Breast epithelium (tissue), 4 donors: ENCODE results near the gene THSD7B. TPM values are rescaled to one million over a fixed set of nuclear protein-coding genes. Genes with fewer than 3 reads are reported as not detected.

Experiments used
- DNase-seq, 2 donors: peaks; one replicate each; pipeline ENCODE4 v3.0.0-alpha.2; 2019; ENCODE audit warnings: low spot score in 2 of 2
- H3K27ac ChIP-seq, 2 donors: fragments of 200-600 bp; sonication (generic) in 1 of 2; one replicate each; pipeline ENCODE4 v1.5.1; 2016 to 2019; ENCODE audit warnings: mild to moderate bottlenecking in 1 of 2
- H3K27me3 ChIP-seq, 2 donors: fragments of 200-600 bp; sonication (generic) in 1 of 2; one replicate each; pipeline versions ENCODE4 v1.5.1 to v1.6.0; 2017 to 2019; ENCODE audit warnings: control low read depth in 1 of 2, mild to moderate bottlenecking in 1 of 2
- H3K36me3 ChIP-seq: fragments of 200-600 bp; one replicate; pipeline ENCODE4 v1.5.1; 2019
- H3K4me1 ChIP-seq, 2 donors: fragments of 200-600 bp; sonication (generic); one replicate each; pipeline ENCODE4 v1.5.1; 2016 to 2019; ENCODE audit warnings: control low read depth in 1 of 2
- H3K4me3 ChIP-seq, 3 donors: fragments of 200-600 bp; sonication (generic); 1 replicate in 2 of 3; 2 replicates in 1 of 3; pipeline ENCODE4 v1.5.1; 2016 to 2019; ENCODE audit warnings: mild to moderate bottlenecking in 3 of 3, moderate library complexity in 2 of 3
- H3K9me3 ChIP-seq, 2 donors: fragments of 200-600 bp; sonication (generic) in 1 of 2; one replicate each; pipeline ENCODE4 v1.5.1; 2016 to 2019; ENCODE audit warnings: control low read depth in 1 of 2
- POLR2A ChIP-seq: fragments of 450-650 bp; IDR thresholded peaks from one replicate; pipeline ENCODE4 v1.6.1; 2016; ENCODE audit warnings: antibody characterized with exemption, mild to moderate bottlenecking, moderate library complexity
- POLR2AphosphoS5 ChIP-seq, 3 donors: sonication (generic); formaldehyde crosslinking; IDR thresholded peaks; one replicate each; pipeline ENCODE4 v1.6.1; 2017; ENCODE audit warnings: antibody characterized with exemption in 3 of 3
- intact Hi-C: fragments of 100-400 bp; cut with DNase I; formaldehyde crosslinking; loops from one replicate; pipeline ENCODE4 v1.15.1; 2023; ENCODE audit warnings: low total_unique reads
- total RNA-seq, 3 donors: library from RNA; depleted of rRNA; stranded (reverse); fragments of >200 nt; gene quantifications; one replicate each; pipeline ENCODE4 v1.1.0, GENCODE V29; 2016
- TF ChIP-seq, protein P1 (sequence below), 3 donors: fragments of 450-650 bp; IDR thresholded peaks; one replicate each; pipeline ENCODE4 v1.5.1; 2016 to 2017; ENCODE audit warnings: antibody characterized with exemption in 3 of 3, mild to moderate bottlenecking in 3 of 3, moderate library complexity in 3 of 3

Gene THSD7B
- total RNA-seq, 3 donors from 2014 or later: 0.73 to 3.3 (median 2.1) TPM

DNA sequence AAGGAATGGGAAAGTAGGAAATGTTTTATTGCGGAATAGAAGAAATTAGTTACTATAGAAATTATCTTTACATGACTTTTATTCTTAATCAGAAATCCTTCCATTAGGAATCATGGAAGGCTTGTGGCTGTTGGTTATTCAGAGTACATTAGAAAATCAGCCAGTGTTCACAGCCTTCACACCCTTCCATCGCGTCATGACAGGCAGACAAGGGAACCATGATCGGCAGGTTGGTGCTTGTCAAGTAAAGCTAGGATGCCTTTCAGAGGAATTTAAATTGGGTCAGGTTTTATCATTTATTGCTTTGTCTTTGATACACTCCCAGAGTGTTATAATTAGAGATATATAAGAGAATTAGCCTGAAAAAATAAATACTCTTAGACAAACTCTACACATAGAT, 400.6 kb downstream of the THSD7B start:
- H3K9me3 ChIP-seq: no peaks in the 10 kb centered on the region
- DNase-seq: no peak
- intact Hi-C loops: no loop called here
- no peaks in the 10 kb centered on the region for H3K27me3 ChIP-seq
- TF ChIP-seq POLR2AphosphoS5 (IDR thresholded peaks at IDR 0.05): no peak
- no peak for TF ChIP-seq POLR2A
- TF ChIP-seq, protein P1, sequence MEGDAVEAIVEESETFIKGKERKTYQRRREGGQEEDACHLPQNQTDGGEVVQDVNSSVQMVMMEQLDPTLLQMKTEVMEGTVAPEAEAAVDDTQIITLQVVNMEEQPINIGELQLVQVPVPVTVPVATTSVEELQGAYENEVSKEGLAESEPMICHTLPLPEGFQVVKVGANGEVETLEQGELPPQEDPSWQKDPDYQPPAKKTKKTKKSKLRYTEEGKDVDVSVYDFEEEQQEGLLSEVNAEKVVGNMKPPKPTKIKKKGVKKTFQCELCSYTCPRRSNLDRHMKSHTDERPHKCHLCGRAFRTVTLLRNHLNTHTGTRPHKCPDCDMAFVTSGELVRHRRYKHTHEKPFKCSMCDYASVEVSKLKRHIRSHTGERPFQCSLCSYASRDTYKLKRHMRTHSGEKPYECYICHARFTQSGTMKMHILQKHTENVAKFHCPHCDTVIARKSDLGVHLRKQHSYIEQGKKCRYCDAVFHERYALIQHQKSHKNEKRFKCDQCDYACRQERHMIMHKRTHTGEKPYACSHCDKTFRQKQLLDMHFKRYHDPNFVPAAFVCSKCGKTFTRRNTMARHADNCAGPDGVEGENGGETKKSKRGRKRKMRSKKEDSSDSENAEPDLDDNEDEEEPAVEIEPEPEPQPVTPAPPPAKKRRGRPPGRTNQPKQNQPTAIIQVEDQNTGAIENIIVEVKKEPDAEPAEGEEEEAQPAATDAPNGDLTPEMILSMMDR (IDR thresholded peaks at IDR 0.05): no peak
- H3K36me3 ChIP-seq: no peaks in the 10 kb centered on the region
- H3K4me3 ChIP-seq: no peak overlapping the region
- H3K27ac ChIP-seq: no peak overlapping the region
- H3K4me1 ChIP-seq: no peaks in the 10 kb centered on the region

DNA sequence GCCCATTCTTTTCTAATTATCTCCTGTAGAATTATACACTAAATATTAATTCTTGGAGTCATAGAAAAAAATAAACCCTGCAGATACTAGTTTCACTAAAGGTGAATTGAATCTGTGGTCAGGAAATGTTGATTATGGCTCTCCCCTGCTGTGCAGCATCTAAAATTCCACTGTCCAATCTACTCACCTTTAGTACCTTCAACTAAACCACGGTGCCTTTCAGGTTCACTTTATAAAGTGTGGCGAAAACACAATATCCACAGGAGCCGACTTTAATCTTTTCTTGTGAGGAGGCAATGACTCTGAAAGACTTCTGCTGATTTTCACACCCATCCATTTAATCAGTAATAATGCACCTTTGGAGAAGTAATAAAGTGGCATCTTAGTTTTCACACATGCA, 402.3 kb downstream of the THSD7B start:
- Histone ChIP-seq H3K4me1 (no peaks in the 10 kb centered on the region), H3K4me3 (no peak overlapping the region), H3K36me3 (no peaks in the 10 kb centered on the region), H3K9me3 (no peaks in the 10 kb centered on the region), H3K27ac (no peak overlapping the region), H3K27me3 (no peaks in the 10 kb centered on the region)
- intact Hi-C loops: no loop called here
- no peak for DNase-seq
- TF ChIP-seq, protein P1 (IDR thresholded peaks at IDR 0.05): no peak
- no peak for TF ChIP-seq POLR2AphosphoS5 (IDR thresholded peaks at IDR 0.05)
- TF ChIP-seq POLR2A: no peak

DNA sequence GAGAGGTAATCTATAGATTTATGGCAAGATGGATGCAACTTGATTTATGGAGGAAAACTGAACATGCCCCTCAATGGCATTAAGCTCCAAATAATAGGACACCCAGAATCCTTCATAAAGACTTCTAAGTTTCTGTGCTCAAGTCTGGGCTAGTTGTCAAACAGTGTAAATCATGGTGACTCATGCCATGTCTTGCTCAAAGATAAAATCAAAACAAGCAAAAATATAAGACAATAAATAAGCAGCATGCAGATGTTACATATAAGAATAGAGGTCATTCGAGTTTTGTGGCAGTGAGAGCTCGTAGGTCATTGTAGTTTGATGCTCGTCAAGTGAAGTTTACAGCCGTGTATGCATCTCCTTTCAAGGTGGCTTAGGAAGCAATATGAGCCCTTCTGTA, 403.2 kb downstream of the THSD7B start:
- Histone ChIP-seq H3K36me3 (no peaks in the 10 kb centered on the region), H3K4me3 (no peak overlapping the region), H3K27me3 (no peaks in the 10 kb centered on the region), H3K27ac (no peak overlapping the region), H3K9me3 (no peaks in the 10 kb centered on the region), H3K4me1 (no peaks in the 10 kb centered on the region)
- TF ChIP-seq POLR2A (no peak), POLR2AphosphoS5 (IDR thresholded peaks at IDR 0.05) (no peak)
- TF ChIP-seq, protein P1 (IDR thresholded peaks at IDR 0.05): no peak
- DNase-seq: no peak
- intact Hi-C loops: no loop called here

DNA sequence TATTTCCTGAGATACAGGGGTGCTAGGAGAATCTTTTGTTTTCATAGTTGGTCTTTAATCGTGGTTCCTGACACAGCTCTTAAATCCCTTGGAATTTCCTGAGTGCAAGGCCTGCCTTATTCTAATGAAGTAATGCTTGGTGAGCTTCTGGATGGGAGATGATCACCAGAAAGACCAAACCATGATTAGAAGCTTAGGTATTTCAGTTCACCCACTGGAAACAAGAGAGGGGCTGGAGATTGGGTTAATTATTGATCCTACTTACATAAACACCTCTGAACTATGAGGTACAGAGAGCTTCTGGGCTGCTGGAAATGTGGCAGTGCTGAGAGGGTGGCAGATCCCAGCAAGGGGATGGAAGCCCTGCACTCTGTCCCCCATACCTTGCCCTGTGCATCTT, 406.8 kb downstream of the THSD7B start:
- H3K36me3 ChIP-seq: no peaks in the 10 kb centered on the region
- no peak for DNase-seq

DNA sequence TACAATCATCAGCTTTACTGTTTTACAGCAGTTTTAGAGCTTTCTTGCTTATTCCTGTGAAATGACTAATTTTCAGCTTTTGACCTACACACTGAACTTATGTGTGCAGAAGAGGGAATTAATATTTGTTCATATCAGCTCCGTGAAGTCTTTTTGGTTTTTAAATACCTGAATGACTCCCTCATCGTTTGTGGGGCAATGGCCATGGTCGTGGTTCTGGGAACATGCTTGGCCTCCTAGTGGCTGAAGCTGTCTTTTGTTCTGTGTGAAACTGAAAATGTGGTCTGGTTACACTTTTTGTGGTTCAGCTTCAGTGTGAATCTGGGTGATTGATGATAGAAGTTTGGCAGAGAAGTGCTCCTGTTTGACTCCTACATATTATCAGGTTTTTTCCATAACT, 408.1 kb downstream of the THSD7B start:
- Histone ChIP-seq H3K9me3 (no peaks in the 10 kb centered on the region), H3K4me3 (no peak overlapping the region), H3K27me3 (no peaks in the 10 kb centered on the region), H3K27ac (no peak overlapping the region), H3K36me3 (no peaks in the 10 kb centered on the region), H3K4me1 (no peaks in the 10 kb centered on the region)
- DNase-seq: no peak
- intact Hi-C loops: no loop called here
- TF ChIP-seq POLR2A (no peak), POLR2AphosphoS5 (IDR thresholded peaks at IDR 0.05) (no peak)
- TF ChIP-seq, protein P1 (IDR thresholded peaks at IDR 0.05): peak in 1 of 3 donors; percentile 12

More for the DNA sequence above, 406.8 kb downstream of the THSD7B start:
- Histone ChIP-seq H3K9me3 (no peaks in the 10 kb centered on the region), H3K27ac (no peak overlapping the region), H3K4me1 (no peaks in the 10 kb centered on the region), H3K27me3 (no peaks in the 10 kb centered on the region), H3K4me3 (no peak overlapping the region)
- intact Hi-C loops: no loop called here
- TF ChIP-seq POLR2AphosphoS5 (IDR thresholded peaks at IDR 0.05) (no peak), POLR2A (no peak)
- TF ChIP-seq, protein P1 (IDR thresholded peaks at IDR 0.05): no peak
